GM10847 (cell line): ENCODE data around the gene CANT1.

Experiments used
- POLR2A ChIP-seq: IDR thresholded peaks from 2 replicates; pipeline ENCODE4 v1.6.1; 2011; ENCODE audit not compliant: insufficient read length; ENCODE audit errors: extremely low read depth

CANT1 gene

DNA sequence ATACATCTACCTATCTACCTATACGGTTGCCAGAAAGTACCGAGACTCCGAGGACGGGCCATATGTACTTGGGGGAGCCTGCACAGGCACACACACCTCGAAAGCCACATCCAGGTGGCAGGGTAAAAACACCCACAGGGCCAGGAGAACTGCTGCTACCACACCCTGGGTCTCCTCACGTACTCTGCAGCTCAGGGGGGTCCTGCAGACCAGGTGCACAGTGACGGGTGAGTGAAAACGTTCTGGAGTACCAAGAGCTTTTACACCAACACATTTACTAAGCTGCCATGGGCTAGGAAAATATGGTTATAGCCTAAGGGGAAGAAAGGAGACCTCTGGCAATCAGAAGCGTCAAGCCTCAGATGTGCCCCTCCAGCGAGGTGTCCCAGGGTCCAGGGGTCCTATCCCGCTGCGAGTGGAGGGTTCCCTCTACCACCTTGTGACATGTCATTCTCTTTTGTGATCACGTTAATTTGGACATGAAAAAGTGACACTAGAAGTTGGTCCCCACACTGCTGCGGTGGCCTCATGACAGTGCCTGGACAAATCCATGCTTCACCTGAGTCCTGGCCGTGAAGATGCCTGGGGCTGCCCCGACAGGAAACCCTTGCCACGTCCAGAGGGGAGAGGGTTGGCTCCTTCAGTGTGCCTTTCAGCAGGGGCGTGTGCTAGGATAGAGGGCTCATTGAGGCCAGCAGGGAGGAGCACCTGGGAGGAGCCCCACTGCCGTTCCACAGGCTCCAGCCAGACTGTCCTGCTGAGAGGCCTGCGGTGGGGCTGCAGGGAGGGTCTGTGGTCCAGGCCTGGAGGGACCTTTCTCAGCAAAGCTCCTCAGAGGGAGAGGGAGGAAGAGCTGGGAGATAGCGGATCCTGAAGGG is 1.8 kb downstream of the CANT1 start:
- TF ChIP-seq POLR2A = no peak

DNA sequence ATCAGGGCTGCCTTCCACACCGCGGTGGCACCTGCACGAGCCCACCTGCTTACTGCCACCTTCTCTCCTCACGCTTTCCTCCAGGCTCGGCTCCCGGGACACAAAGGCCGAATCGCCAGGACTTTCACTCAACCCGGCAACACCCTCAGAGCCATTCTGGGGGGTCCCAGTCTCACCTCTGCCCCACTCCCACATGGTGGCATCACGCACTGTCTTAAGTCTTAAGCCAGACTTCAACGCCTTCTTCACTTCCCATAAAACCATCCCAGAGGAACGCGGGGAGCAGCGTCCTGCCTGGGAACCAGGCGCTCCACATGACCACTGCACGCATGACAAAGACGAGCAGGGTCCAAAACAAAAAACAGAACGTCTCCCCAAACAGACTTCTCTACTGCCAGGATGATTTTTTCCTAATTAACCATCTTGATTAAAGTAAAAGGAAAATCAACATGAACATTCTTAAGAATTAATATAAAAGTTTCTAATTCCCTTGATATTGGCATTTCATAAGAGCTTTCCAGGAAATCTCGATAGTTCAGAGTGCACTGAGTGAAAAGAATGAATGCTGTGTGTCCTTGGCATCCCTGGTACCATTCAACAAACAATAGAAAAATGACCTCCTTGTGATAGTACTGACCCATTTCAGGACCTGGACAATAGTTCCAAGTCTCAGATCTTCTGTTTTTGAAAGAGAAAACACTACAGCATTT is 2.6 kb downstream of the CANT1 start:
- TF ChIP-seq POLR2A = no peak

DNA sequence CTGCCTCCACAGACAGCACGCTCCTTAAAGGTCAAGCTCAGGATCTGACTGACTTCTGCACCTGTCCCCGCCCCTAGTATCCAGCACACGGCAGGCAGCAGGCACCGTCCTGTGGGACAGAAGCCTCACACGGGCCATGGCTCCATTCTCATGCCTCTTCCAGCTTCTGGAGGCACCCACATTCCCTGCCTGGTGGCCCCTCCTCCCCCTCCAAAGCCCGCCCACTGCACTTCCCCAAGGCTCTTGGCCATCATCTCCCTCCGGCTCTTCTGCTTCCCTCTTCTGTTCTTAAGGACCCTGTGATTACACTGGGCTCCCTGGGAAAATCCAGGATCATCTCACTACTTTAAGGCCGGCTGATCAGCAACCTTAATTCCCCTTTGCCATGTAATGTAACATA is 3.5 kb downstream of the CANT1 start:
- no peak for TF ChIP-seq POLR2A

DNA sequence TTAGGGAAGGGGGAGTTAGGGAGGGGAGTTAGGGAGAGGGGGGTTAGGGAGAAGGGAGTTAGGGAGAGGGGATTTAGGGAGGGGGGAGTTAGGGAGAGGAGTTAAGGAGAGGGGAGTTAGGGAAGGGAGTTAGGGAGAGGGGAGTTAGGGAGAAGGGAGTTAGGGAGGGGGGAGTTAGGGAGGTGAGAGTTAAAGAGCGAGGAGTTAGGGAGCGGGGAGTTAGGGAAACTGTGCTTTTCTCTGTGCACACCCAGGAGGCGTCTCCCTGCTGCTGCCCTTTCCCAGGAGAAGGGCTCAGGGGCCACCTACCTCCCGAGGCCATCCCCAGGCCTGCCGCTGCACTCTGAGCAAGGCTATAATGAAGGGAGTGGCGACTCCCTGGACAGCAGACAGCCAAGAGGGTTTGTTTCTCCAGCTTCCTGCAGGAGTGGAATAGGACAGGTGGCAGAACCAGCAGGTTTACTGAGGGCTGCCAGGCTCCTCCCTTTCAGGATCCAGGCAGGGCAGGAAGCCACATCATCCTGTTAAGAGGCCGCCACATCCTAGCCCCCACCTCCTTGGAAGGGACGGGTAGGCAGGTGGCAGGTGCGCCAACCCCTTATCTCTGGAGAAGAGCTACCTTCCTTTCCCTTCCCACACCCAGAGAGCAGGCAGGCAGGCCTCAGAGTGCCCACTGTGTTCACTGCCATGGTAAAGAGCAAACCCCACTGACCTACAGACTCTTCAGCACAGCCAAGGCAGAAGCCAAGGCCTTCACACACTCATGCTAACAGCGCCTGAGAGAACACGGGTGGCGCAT is 4.3 kb downstream of the CANT1 start:
- no peak for TF ChIP-seq POLR2A

DNA sequence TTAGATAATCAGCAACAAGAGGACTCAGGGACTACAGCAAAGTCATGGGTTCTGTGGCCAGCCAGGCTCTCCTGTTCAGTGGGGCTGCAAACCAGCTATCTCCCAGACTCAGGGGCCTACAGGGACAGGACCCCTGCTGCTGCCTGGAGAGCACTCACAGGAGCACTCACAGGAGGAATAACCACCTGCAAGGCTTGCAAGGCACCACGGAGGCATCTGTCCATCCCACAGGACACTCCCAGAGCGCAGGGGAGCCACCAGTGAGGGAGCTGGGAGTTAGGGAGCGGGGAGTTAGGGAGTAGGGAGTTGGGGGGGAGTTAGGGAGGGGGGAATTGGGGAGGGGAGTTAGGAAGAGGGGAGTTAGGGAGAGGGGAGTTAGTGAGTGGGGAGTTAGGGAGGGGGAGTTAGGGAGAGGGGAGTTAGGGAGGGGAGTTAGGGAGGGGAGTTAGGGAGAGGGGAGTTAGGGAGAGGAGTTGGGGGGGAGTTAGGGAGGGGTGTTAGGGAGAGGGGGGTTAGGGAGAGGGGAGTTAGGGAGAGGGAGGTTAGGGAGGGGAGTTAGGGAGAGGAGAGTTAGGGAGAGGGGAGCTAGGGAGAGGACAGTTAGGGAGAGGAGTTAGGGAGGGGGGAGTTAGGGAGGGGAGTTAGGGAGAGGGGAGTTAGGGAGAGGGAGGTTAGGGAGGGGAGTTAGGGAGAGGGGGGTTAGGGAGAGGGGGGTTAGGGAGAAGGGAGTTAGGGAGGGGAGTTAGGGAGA is 5.7 kb downstream of the CANT1 start:
- no peak for TF ChIP-seq POLR2A

DNA sequence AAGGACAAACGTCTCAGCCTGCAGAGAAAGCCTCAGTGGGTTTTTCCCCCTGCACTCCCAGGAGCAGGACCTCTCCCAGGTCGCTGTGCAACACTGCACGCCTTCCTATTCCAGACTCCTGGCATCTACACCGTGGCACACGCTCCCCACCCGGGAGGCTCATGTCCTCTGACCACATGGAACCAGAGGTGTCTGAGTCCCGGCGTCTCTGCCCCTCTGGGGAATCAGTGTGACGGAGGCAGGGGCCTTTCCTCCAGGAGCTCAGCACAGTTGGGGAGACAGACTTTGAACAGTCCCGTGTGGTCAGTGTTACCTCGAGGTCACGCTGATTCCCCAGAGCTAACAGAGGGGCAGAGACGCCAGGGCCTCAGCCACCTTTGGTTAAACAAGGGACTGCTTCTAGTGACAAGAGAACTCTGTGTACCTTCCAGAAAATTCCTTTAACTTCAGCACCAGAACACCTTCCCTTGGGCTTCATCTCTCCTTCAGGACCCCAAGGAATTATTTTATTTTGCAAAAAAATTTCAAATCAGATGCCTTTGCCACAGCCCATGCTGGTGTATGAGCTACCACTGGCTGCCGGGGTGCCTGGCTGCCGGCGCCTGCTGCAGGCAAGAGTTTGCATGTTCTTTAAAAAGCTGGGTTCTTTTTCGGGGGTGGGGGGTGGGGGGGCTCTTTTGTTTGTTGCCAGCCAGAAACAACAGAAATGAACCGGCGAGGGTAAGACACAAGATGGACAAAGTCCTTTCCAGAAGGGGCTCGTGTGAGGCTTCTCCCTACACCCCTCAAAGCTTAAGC is 6.6 kb downstream of the CANT1 start:
- TF ChIP-seq POLR2A = no peak

DNA sequence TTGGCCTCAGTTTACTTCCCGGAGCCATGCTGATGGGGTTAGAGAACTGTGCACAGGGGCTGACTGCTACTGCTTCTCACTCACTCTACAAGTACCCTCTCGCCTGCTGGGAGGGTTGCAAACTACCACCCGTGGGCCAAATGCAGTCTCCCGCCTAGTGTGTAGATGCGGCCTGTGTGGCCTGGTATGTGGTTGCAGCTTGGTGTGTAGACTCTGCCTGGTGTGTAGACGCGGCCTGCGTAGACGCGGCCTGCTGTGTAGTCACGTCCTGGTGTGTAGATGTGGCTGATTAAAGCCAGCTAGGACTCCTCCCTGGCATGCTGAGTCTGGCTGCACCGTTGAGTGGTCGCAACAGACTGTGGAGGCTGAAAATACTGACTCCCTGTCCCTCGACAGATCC is 7.3 kb downstream of the CANT1 start:
- TF ChIP-seq POLR2A = no peak

DNA sequence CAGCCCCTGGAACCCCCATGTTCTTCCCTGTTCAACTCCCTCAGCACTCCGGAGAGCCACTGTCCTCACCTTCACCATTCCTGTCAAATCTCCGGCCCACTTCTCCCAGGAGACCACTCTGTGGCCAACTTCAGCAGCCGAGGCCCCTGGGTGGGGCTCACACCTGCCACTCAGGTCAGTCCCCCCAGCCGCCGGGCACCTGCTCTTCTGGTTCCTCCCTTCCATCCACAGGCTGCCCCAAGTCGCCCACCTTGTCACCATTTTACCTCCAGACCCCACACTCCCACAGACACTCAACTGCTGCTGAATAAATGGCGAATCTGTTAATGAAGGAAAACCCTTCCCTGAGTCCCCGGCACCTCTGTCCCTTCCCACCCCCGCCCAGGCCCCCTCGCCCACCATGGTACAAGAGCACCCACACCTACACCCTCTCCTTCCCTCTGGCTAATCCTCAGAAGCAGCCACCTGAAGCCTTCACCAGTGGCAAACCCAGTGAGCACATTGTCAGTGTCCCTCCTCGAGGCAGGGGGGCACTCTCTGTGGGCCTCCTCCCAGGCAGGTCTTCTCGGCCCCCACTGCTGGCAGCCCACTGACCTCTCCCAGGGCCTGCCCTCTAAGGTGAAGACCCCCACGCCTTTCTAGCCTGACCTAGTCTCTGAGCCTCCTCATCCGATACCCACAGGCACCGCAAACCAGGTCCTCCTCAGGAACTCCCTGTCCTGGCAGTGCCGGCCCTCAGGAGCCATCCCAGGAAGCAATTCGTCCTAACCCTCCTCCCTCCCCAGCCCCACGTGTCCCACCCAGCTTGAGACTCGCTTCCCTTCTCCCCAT is 8.2 kb downstream of the CANT1 start:
- no peak for TF ChIP-seq POLR2A

DNA sequence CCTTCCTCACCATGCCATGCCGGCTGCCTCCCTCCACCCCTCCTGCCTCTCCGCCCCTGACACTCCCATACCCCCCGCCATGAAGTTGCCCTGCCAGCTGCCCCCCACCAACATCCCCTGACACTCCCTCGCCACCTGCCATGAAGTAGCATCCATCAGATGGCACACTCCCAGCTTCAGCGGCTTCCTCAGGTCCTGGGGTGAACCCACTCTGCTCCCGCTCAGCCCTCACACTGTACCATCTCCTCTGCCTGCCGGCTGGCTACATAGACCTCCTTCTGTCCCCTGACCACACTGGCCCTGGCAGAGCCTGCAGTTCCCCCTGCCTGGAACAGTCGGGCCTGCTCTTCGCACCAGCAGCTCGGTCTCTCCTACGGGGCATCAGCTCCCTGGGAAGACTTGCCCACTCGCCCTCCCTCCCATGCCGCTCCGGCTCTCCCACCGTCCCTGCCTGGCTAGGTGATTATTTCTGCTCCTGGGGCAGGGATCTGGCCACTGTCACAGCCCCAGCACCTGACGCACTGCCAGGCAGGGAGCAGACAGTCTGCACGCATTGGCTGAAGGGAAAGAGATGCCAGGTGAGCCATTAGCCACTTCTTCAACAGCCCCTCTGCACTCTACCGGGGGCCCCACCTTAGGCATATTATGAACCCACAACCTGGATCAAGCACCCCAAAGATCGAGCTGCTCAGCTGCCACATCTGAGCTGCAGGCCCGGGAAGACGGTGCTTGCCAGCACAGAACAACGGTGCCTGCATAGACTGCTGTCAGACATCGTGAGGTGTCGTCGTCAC is 9.0 kb downstream of the CANT1 start:
- TF ChIP-seq POLR2A = no peak

DNA sequence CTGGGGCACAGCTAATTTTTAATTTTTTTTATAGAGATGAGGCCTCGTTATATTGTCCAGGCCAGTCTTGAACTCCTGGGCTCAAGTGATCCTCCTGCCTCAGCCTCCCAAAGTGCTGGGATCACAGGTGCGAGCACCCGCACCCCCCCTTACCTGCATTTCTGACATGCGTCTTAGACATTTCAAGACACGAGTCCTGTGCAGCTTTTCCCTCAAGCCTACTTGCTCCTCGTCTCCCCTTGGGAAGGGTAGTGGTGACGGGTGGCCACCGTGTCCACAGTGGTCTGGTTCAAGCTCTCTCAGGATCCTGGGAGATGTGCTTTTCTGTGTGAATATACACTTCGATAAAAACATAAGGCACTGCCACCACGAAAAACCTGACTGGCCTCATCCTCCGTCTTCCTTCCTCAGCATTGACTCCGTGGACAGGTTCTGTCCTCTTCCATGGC is 9.6 kb downstream of the CANT1 start:
- no peak for TF ChIP-seq POLR2A

DNA sequence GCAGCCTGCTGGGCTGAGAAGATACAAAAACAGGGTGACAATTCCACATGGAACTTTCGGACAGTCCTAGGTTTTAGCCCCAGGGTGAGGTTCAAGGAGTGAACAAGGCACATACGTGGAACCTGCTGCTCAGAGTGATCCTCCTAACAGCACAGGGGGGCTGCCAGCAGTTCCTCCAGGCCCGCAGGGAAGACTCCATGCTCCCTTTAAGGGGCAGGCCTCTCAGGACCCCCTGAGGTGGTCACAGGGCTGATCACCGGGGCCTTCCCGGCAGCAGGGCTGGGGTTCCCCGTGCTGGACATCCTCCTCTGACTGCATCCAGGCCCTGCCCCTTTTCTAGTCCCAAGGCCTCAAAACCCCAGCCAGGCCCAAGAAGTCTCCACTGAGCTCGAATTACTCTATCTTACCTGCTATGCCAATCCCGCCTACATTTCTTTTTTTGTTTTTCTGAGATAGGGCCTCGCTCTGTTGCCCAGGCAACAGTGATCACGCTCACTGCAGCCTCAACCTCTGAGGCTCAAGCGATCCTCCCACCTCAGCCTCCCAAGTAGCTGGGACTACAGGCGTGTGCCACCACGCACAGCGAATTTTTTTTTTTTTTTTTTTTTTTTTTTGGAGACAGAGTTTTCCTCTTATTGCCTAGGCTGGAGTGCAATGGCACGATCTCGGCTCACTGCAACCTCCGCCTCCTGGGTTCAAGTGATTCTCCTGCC is 10.4 kb downstream of the CANT1 start:
- no peak for TF ChIP-seq POLR2A
